DMS53 treated with DMSO at 0.1 percent for 48 hours (cell line): ENCODE measurements around the gene ADGRG7.

Experiments
- DNase-seq: peaks from one replicate; lab custom pipeline; 2025; ENCODE audit not compliant: unreplicated experiment; lab: John Stamatoyannopoulos, UW

The ADGRG7 gene

GRCh38 chr3:100600181-100601042, 9.0 kb upstream of the ADGRG7 start:
- no peak for DNase-seq

GRCh38 chr3:100602506-100603444, 6.6 kb upstream of the ADGRG7 start:
- DNase-seq, result peak; percentile 78

- DNase-seq, result peak; percentile 20
Observed at GRCh38 chr3:100603469-100603868, 5.9 kb upstream of the ADGRG7 start.

GRCh38 chr3:100605358-100605757, 4.0 kb upstream of the ADGRG7 start:
- no peak for DNase-seq

GRCh38 chr3:100606894-100607512, 2.4 kb upstream of the ADGRG7 start:
- no peak for DNase-seq

GRCh38 chr3:100609963-100610362, 562 bp downstream of the ADGRG7 start:
- no peak for DNase-seq

GRCh38 chr3:100611221-100611620, 1.8 kb downstream of the ADGRG7 start:
- no peak for DNase-seq

GRCh38 chr3:100613721-100614390, 4.5 kb downstream of the ADGRG7 start:
- peak; percentile 4 for DNase-seq

- DNase-seq, result no peak
Observed at GRCh38 chr3:100614941-100615340, 5.5 kb downstream of the ADGRG7 start.

- no peak for DNase-seq
Observed at GRCh38 chr3:100615684-100616083, 6.3 kb downstream of the ADGRG7 start.

- DNase-seq, result no peak
Observed at GRCh38 chr3:100621251-100621650, 11.8 kb downstream of the ADGRG7 start.

GRCh38 chr3:100627491-100627890, 18.1 kb downstream of the ADGRG7 start:
- DNase-seq, result no peak

- DNase-seq, result no peak
Observed at GRCh38 chr3:100629421-100630127, 20.2 kb downstream of the ADGRG7 start.

GRCh38 chr3:100630664-100631063, 21.3 kb downstream of the ADGRG7 start:
- DNase-seq, result no peak

GRCh38 chr3:100631236-100631635, 21.8 kb downstream of the ADGRG7 start:
- DNase-seq, result no peak

GRCh38 chr3:100634493-100635272, 25.3 kb downstream of the ADGRG7 start:
- peak; percentile 2 for DNase-seq

GRCh38 chr3:100635273-100635701, 25.9 kb downstream of the ADGRG7 start:
- DNase-seq, result no peak

- no peak for DNase-seq
Observed at GRCh38 chr3:100637197-100637631, 27.8 kb downstream of the ADGRG7 start.

GRCh38 chr3:100640633-100641032, 31.2 kb downstream of the ADGRG7 start:
- no peak for DNase-seq
